CMK (cell line): ENCODE results near the gene OMA1.
"Not testable (repeated sequence)": the region's sequence is repeated elsewhere in the genome, so short reads cannot be mapped to it uniquely, and the experiment has no call there.

Experiments used
- DNase-seq: peaks from one replicate; pipeline ENCODE4 v3.0.0-alpha.2; 2010; ENCODE audit warnings: low read depth

Gene OMA1

DNA sequence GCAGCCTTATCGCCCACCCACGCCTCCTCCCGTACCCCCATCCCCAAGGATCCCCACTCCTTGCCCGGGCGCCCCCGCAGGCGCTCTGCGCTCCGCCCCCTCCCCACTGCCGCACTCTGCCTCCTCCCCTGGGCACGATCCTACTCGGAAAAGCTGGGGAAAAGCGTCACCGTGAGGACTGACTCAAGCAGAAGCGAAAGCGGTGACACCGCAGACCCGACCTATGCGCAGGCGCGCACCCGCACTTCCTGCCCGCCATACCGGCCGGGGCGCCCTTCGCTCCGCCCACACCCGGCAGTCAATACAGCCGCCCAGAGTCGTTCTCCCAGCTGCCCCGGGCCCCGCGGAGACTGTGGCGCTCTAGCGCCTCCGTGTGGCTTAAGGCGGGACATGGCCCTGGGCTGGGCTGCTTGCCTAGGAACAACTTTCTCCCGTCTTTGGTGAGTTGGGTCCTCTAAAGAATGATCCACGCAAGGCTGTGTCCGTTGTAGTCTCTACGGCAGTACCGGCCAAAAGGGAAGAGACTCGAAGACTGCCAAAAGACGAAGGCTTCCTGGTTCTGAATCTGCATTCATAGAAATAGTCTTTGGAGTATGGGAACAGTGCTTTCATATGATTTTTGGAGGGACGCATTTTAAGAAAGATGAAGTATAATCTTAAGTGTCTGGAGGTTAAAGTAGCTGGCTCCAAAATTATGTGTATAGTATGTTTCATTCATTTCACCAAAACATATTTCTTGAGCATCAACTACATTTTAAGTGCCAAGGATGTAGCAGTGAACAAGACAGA lies at the start of gene OMA1:
Gene OMA1 (minus strand): TSS at position 207 of the 789 bp plus-strand sequence. CDS start 7,432 bp downstream, outside the sequence.
- DNase-seq = peak; percentile 96

- no peak for DNase-seq
Measured at GRCh38 chr1:58594546-58594945, 48.0 kb upstream of the OMA1 start.

DNA sequence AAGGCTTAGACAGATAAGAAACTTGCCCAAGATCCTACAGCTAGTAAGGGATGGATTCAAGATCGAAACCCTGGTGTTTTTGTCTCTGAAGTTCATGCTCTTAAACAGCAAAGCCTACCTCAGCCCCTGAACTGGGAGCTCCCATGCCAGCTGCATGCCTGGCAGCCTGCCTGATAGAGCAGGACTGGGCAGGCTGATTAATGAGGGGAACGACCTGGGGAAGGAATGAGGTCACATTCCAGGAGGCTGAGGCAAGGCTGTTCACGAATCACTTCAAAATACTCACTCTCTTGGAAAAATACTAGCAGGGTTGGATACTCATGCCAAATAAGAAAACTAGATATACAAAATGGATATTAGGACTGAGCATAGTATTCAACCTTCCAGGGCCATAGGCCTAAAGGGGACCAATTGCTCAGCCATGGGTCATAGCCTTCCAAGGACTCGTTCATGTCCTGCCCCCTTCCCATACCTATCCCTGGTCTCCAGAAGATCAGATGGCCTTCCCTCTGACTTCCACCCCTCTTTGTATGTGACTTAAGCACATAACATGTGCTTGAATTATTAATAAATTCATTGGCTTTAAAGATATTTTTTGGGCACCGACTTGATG lies 46.1 kb upstream of the OMA1 start:
- DNase-seq = no peak

DNA sequence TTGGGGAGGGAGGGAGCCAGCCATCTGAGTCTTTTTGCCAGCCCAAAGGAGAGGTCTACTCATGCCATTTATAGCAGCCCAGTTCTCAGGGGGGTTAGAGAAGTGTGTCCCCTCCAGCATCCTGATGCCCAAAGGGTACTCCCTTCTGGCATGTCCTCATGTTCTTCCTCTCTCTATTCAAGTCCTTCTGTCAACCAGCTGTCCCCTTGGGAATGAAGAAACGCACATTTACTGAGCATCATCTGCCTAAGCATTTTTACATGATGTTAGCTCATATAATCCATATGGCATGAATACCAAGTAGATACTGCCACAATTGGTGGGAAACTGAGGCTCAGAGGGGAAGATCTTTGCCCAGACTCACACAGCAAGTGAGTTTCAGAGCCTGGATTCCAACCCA lies 45.3 kb upstream of the OMA1 start:
- DNase-seq = no peak

DNA sequence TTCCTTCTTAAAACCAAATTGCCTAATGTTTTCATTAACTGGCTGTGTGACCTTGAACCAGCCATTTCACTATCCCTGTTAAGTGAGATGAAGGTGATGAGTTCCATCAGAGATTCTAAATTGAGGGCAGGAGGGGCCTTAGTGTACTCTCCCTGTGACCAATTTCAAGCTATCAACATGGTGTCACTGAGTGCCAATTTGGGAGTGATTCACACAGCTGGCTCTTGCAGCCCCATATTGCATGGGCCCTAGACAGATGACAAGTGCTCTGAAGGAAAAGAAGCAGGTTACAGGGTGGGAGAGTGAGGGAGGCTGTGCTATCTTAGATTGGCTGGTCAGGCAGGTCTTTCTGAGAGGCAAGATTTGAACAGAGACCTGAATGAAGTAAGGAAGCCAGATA lies 43.5 kb upstream of the OMA1 start:
- no peak for DNase-seq

GRCh38 chr1:58588396-58588795 lies 41.9 kb upstream of the OMA1 start:
- DNase-seq = no peak

- no peak for DNase-seq
Measured at GRCh38 chr1:58587667-58588066, 41.1 kb upstream of the OMA1 start.

- DNase-seq = no peak
Measured at GRCh38 chr1:58586271-58586670, 39.7 kb upstream of the OMA1 start.

DNA sequence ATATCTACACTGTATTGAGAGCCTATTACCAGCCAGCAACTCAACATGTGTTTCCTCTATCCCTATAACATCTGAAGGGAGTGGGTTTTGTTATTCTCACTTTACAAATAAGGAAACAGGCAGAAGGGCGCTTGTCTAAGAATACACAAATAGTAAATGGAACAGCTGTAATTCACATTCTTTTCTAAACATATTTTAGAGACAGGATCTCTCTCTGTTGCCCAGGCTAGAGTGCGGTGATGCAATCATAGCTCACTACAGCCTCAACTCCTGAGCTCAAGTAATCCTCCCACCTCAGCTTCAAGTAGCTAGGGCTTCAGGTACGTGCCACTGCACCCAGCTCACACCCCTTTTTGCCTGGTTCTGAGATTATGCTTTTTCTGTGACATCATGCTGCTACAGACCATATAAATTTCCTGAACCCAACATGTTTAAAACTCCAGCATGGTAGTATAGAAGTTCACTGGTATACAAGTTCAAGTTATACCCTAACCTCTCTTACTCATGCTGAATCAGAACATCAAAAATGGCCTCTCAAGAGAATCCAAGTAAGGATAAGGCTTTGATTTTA lies 39.1 kb upstream of the OMA1 start:
- no peak for DNase-seq

- DNase-seq = no peak
Measured at GRCh38 chr1:58585166-58585565, 38.6 kb upstream of the OMA1 start.

DNA sequence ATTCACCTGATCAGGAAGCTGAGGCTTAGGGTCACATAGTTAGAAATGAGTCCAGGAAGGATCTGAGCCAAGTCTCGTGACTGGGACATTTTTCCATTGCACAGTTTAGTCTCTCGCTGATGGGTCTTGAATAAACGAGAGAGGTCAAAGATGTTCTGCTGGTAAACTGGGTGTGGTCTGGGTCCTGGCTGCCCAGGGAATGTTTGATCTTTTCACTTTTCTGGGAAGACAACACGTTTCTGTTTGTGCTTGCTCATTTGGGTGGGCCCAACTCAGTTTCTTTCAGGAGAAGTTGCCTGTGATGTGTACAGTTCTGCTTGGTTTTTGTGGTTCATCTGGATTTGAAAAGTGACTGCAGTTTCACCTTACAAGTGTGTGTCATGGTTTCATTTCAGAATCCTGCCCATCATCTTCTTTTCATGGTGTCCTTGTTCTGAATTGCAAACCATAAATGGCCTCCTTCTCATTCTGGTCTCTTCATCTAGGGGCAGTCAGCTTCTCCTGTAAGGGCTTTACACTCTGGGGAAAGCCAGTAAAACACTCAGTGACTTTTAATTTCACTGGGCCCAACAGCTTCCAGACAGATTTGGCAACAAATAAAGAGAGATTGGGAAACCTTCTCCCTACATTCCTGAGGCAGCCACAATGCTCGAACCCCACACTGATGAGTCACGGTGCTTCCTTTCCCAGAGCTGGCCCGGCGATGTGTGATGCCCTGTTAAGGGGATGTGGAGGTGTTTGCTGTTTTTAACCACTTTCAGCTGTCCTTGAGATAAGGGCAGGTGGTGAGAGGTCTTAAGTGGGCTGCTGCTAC lies 37.8 kb upstream of the OMA1 start:
- DNase-seq = no peak

- DNase-seq = no peak
Measured at GRCh38 chr1:58583496-58583895, 37.0 kb upstream of the OMA1 start.

- DNase-seq = not testable (repeated sequence)
Measured at GRCh38 chr1:58582143-58582542, 35.6 kb upstream of the OMA1 start.

DNA sequence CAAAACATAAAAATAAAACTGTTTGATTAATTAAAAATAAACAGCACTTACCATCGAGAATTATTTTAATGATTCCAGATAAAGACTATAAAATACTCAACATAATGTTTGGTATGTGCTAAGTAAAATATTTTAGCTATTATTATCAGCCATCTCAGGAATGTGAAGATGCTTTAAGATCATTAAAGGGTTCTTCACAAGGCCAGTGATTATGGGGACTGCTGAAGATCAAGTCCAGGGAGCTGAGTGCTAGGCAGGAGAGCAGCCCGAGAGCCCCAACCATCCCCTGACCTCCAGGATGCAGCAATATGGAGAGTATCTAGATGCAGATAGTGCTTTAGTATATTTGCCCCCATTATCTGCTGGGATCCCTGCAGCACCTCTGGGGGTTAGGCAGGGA lies 35.1 kb upstream of the OMA1 start:
- DNase-seq = no peak

GRCh38 chr1:58580186-58580585 lies 33.7 kb upstream of the OMA1 start:
- DNase-seq = no peak

DNA sequence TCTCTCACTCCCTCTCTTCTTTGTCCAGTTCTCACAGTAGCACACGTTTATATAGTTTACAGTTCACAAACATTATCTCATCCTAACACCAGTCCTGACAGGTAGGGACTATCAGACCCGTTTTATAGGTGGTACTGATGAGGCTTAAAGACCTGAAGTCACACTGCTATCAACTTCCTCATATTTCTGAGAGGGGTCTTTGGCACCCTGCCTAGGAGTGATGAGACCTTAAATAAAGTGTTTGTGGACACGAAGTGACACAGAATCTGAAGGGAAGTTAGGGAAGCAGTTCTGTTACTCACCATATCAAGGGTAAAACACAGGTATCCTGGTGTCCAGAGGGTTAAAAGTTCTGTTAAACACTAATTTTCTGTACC lies 31.1 kb upstream of the OMA1 start:
- DNase-seq = no peak

- DNase-seq = no peak
Measured at GRCh38 chr1:58576727-58577653, 30.5 kb upstream of the OMA1 start, which contains the start of gene TACSTD2. Gene TACSTD2, minus strand, starts transcription at chr1:58577252. Its CDS starts 96 bp downstream, at chr1:58577156.

DNA sequence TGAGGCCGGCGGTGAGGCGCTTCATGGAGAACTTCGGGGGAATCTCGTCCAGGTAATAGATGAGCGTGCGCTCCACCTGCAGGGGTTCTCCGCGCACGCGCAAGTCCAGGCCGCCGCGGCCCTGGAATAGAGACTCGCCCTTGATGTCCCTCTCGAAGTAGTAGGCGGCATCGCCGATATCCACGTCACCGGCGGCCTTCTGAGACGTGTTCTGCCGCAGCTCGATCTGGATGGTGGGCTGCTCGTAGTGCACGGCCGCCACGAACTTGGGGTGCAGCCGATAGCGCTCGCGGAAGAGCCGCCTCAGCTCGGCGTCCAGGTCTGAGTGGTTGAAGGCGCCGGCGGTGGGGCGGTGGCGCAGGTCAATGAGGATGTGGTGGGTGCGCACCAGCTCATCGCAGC lies 29.8 kb upstream of the OMA1 start:
- no peak for DNase-seq

GRCh38 chr1:58575551-58576324 lies 29.2 kb upstream of the OMA1 start:
- DNase-seq = no peak

- DNase-seq = no peak
Measured at GRCh38 chr1:58574816-58575215, 28.3 kb upstream of the OMA1 start.
